ENCODE results near the gene LZTS3. TPM values are rescaled to one million over a fixed set of nuclear protein-coding genes. Genes with fewer than 3 reads are reported as not detected.

Gene LZTS3
- total and polyA plus RNA-seq, 10 of the 15 experiments (the other 5 are each of a cell fraction or from before 2014, with no cell fraction given): 0.03 to 0.90 (median 0.22) TPM

DNA sequence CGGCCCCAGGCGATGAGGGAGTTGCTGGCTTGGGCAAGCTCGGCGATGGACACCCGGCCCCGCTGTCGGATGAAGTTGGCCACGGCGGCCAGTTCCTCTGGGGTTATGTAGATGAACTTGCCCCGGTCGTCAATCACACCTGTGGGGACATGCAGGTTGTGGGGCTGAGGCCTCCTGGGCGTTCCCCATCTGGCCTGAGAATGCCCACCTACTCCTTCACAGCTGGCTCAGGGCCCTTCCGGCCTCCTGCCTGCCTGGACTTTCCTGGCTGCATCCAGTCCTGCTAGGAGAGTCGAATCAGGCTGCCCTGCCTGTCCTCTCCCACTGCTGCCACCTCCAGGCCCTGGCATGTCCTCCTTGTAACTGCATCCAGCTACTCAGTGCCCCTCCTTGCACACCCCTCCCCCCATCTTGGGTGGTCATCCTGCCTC is 17.3 kb upstream of the LZTS3 start:
- WGBS (ENCODE audit: insufficient coverage, insufficient replicate concordance, low lambda C conversion rate, missing lambda C conversion rate): 94% methylated on average over 14 of the region's 14 CpGs
- H4K20me1 ChIP-seq (ENCODE audit: control insufficient read depth, insufficient read depth): 0 out of 2 replicates have a peak, but pooled peaks cover 2% of the 10 kb centered on the region
- DNase-seq (ENCODE audit: low read depth, low spot score) (no peak), FAIRE-seq (no peak), ATAC-seq (no peak)
- intact Hi-C loops (cut with micrococcal nuclease; ENCODE audit: unreplicated experiment): no loop called here
- no peak overlapping the region for H3K4me3 ChIP-seq
- in situ Hi-C loops (cut with MboI): no loop called here
- no peaks in the 10 kb centered on the region for H3K27me3 ChIP-seq (replicated peaks in 1 of 2; ENCODE audit: control insufficient read depth in 2 of 2, insufficient read depth in 2 of 2, low read length in 1 of 2)
- H3K4me1 ChIP-seq (ENCODE audit: control insufficient read depth, insufficient read depth, low read length): no peaks in the 10 kb centered on the region
- ChIA-PET SMC1A (ENCODE audit: uncharacterized antibody, unreplicated experiment) (no interaction called here), POLR2A (no interaction called here), CTCF (no interaction called here), RAD21 (ENCODE audit: unreplicated experiment) (no interaction called here)
- no peak overlapping the region for H3K4me2 ChIP-seq (ENCODE audit: control insufficient read depth, insufficient read depth)
- no peak overlapping the region for H3K9ac ChIP-seq (ENCODE audit: control insufficient read depth, insufficient read depth, low read length)
- TF ChIP-seq FOS (IDR thresholded peaks at IDR 0.05; ENCODE audit: borderline replicate concordance, extremely low read depth, insufficient read length) (no peak), MYC (IDR thresholded peaks at IDR 0.05; ENCODE audit: insufficient read depth, insufficient read length, insufficient replicate concordance, low read length, severe bottlenecking) (no peak), JUND (IDR thresholded peaks at IDR 0.05; ENCODE audit: low read depth, low read length) (no peak), ZNF24 (IDR thresholded peaks at IDR 0.05) (no peak), BHLHE40 (IDR thresholded peaks at IDR 0.05; ENCODE audit: borderline replicate concordance in 1 of 2, low read depth in 2 of 2, low read length in 1 of 2) (no peak), MYB (IDR thresholded peaks at IDR 0.05; ENCODE audit: borderline replicate concordance, low read depth, low read length) (no peak), PML (IDR thresholded peaks at IDR 0.05; ENCODE audit: low read length) (no peak), SUZ12 (IDR thresholded peaks at IDR 0.05; ENCODE audit: unreplicated experiment) (no peak)
- TF ChIP-seq, protein P1, sequence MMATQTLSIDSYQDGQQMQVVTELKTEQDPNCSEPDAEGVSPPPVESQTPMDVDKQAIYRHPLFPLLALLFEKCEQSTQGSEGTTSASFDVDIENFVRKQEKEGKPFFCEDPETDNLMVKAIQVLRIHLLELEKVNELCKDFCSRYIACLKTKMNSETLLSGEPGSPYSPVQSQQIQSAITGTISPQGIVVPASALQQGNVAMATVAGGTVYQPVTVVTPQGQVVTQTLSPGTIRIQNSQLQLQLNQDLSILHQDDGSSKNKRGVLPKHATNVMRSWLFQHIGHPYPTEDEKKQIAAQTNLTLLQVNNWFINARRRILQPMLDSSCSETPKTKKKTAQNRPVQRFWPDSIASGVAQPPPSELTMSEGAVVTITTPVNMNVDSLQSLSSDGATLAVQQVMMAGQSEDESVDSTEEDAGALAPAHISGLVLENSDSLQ (IDR thresholded peaks at IDR 0.05): no peak
- H2AFZ ChIP-seq (ENCODE audit: control insufficient read depth, low read depth, low read length): no peak overlapping the region
- no peaks in the 10 kb centered on the region for H3K9me3 ChIP-seq (replicated peaks; ENCODE audit: control insufficient read depth, insufficient read depth, low read length)
- peaks cover 11 to 32% of the 10 kb centered on the region in 2 experiments; a peak in 3 of 4 replicates for H3K36me3 ChIP-seq (ENCODE audit: control insufficient read depth in 2 of 2, insufficient read depth in 2 of 2, low read length in 1 of 2)
- H3K79me2 ChIP-seq (ENCODE audit: control insufficient read depth, insufficient read depth, low read length): no peaks in the 10 kb centered on the region
- no peak overlapping the region for H3K27ac ChIP-seq (ENCODE audit: control insufficient read depth, insufficient read depth)
- BruUV-seq (replicated peaks): no TSS peak
